Ovary (tissue), 9 donors: ENCODE measurements around the gene ISX. TPM values are rescaled to one million over a fixed set of nuclear protein-coding genes. Genes with fewer than 3 reads are reported as not detected.

Experiments used
- DNase-seq, 5 donors: peaks; one replicate each; pipeline ENCODE4 v3.0.0-alpha.2; 2019 to 2020
- H3K27ac ChIP-seq, 2 donors: fragments of 200-600 bp; one replicate each; pipeline versions ENCODE4 v1.5.1 to v1.8.0; 2019 to 2022
- H3K27me3 ChIP-seq: fragments of 200-600 bp; one replicate; pipeline ENCODE4 v1.8.0; 2022
- H3K36me3 ChIP-seq: fragments of 200-600 bp; sonication (generic); one replicate; pipeline ENCODE4 v1.5.1; 2019
- H3K4me1 ChIP-seq: one replicate; pipeline ENCODE4 v1.8.1; 2013; ENCODE audit warnings: mild to moderate bottlenecking, moderate library complexity; ENCODE audit not compliant: insufficient read depth
- H3K4me3 ChIP-seq: fragments of 200-600 bp; sonication (generic); one replicate; pipeline ENCODE4 v1.5.1; 2017
- H3K9me3 ChIP-seq, 2 donors: fragments of 200-600 bp in 1 of 2; sonication (generic) in 1 of 2; one replicate each; pipeline versions ENCODE4 v1.5.1 to v1.8.1; 2013 to 2019; ENCODE audit warnings: mild to moderate bottlenecking in 1 of 2, moderate library complexity in 1 of 2
- EP300 ChIP-seq: sonication (generic); formaldehyde crosslinking; IDR thresholded peaks from one replicate; pipeline ENCODE4 v1.6.1; 2017; ENCODE audit warnings: antibody characterized with exemption
- POLR2A ChIP-seq: fragments of 450-650 bp; IDR thresholded peaks from one replicate; pipeline ENCODE4 v1.6.1; 2017; ENCODE audit warnings: antibody characterized with exemption, mild to moderate bottlenecking, moderate library complexity
- WGBS, 3 donors: extraction: QIAGEN DNeasy Blood & Tissue Kit in 1 of 3; methylation state at CpG; one replicate each; pipeline versions ENCODE4 v1.1.5 to v1.1.7; 2013 to 2017; 5-methylcytosine and 5-hydroxymethylcytosine counted together
- intact Hi-C, 4 donors: fragments of 100-400 bp; cut with DNase I; formaldehyde crosslinking; loops; one replicate each; pipeline versions ENCODE4 v1.11.0 to v1.15.1; 2022 to 2023
- polyA plus RNA-seq, 2 donors: library from polyadenylated mRNA; stranded (reverse); fragments of 200-250 nt in 1 of 2; fragments of 350-450 nt in 1 of 2; fragmentation: Illumina TruSeq in 1 of 2; extraction: RNeasy Lipid Tissue Mini Kit (QIAGEN cat#74804) in 1 of 2; gene quantifications; one replicate each; pipeline ENCODE4 v1.2.3, GENCODE V29; 2013 to 2014
- total RNA-seq, 7 donors: library from RNA; depleted of rRNA in 2 of 7; stranded (reverse); fragments of >200 nt in 2 of 7; fragmentation: NEBNext Ultra II Directional in 3 of 7; extraction: Animal tissue kit (Norgen Biotek cat#: 25700) in 3 of 7; gene quantifications; one replicate each; pipeline versions ENCODE4 v1.1.0 to v1.2.4, GENCODE V29; 2016 to 2023
- TF ChIP-seq, protein P1 (sequence below), 3 donors: fragments of 450-650 bp in 2 of 3; fragments of 200-600 bp in 1 of 3; IDR thresholded peaks; one replicate each; pipeline versions ENCODE4 v1.5.1 to v1.8.0; 2016 to 2022; ENCODE audit warnings: antibody characterized with exemption in 3 of 3, mild to moderate bottlenecking in 1 of 3
- donor health status: DM: no; HTN: no; CAD: no; lungs with moderate emphysema.
- donor health status: DM: no; HTN: no; CAD: no.
- donor health status: Bipolar disorder and iron deficiency.
- donor health status: DM: yes; HTN: yes; CAD: no.
- donor health status: DM: no; HTN: no; CAD: no.
- donor health status: DM: yes; HTN: yes; CAD: no.

Gene ISX
- total and polyA plus RNA-seq, 9 donors, result 0.12 TPM; not detected in 8

DNA sequence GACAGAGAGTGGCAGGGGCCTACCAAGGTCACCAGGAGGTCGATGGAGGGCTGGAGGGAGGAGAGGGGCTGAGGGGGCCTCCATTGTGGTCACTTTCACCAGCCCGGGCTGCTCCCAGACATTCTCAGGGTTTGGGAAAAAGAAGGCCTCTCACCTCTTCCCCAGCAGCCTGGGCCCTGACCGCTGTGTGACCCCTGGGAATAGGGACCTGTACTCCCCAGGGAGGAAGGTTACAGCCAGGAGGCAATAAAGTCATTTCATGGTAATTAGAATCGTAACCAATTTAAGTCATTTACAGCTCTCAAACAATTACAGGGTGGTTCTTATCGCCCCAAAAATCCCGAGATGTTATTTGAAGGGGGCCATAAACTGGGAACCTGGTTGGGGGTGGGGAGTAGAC, 37.8 kb downstream of the ISX start:
- 39 to 41% (median 40%) methylated on average over 6 of the region's 6 CpGs for WGBS, 3 donors
- no peak for TF ChIP-seq EP300
- no peak for TF ChIP-seq POLR2A
- TF ChIP-seq, protein P1, sequence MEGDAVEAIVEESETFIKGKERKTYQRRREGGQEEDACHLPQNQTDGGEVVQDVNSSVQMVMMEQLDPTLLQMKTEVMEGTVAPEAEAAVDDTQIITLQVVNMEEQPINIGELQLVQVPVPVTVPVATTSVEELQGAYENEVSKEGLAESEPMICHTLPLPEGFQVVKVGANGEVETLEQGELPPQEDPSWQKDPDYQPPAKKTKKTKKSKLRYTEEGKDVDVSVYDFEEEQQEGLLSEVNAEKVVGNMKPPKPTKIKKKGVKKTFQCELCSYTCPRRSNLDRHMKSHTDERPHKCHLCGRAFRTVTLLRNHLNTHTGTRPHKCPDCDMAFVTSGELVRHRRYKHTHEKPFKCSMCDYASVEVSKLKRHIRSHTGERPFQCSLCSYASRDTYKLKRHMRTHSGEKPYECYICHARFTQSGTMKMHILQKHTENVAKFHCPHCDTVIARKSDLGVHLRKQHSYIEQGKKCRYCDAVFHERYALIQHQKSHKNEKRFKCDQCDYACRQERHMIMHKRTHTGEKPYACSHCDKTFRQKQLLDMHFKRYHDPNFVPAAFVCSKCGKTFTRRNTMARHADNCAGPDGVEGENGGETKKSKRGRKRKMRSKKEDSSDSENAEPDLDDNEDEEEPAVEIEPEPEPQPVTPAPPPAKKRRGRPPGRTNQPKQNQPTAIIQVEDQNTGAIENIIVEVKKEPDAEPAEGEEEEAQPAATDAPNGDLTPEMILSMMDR (IDR thresholded peaks at IDR 0.05), result no peak
- DNase-seq, result no peak
- Histone ChIP-seq H3K27me3 (no peaks in the 10 kb centered on the region), H3K36me3 (no peaks in the 10 kb centered on the region), H3K27ac (no peak overlapping the region), H3K4me3 (no peak overlapping the region), H3K4me1 (no peaks in the 10 kb centered on the region), H3K9me3 (no peaks in the 10 kb centered on the region)
- intact Hi-C loops, result no loop called here

DNA sequence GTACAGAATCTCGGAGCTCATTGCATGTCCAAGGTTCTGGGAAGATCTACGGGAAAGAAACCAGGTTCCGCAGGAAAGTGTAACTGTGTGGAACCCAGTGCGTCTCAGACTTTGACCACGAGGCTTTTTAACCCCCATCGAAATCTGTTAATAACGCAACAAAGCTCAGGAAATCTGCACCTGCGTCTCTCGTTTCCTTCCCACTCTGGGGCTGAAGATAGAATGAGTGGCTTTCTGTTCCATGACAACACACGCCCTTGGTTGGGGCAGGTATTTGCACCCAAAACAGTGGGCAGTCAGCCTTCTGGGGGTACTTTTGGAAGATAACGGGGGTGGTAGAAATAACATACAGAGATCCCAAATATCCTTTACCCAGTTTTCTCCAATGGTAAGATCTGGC, 38.5 kb downstream of the ISX start:
- TF ChIP-seq, protein P1 (IDR thresholded peaks at IDR 0.05), result no peak
- TF ChIP-seq EP300 (no peak), POLR2A (no peak)
- Histone ChIP-seq H3K27me3 (no peaks in the 10 kb centered on the region), H3K4me3 (no peak overlapping the region), H3K27ac (no peak overlapping the region), H3K4me1 (no peaks in the 10 kb centered on the region), H3K36me3 (no peaks in the 10 kb centered on the region), H3K9me3 (no peaks in the 10 kb centered on the region)
- intact Hi-C loops, result no loop called here
- WGBS, 3 donors, result 85 to 89% (median 89%) methylated on average over 11 of the region's 11 CpGs
- DNase-seq, result no peak

DNA sequence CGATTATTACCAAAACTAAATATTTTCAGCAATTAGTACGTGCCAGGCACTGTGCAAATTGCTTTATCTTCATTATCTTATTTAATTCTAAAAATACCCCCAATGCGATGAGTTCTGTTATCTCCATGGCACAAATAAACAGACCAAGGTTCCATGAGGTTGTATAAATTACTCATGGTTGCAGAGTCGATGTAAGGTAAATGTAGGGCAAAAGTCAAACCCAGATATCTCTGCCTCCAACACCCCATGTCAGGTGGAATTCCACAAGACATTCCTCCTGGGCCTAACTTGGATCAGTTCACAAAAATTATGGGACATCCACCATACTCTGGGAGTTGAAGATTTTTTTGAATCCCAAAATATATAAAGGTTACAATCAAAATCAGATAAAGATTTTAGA, 43.7 kb downstream of the ISX start:
- 34 to 57% (median 50%) methylated on average over 4 of the region's 4 CpGs for WGBS, 3 donors
- Histone ChIP-seq H3K27me3 (no peaks in the 10 kb centered on the region), H3K36me3 (no peaks in the 10 kb centered on the region), H3K27ac (no peak overlapping the region), H3K4me3 (no peak overlapping the region), H3K9me3 (no peaks in the 10 kb centered on the region), H3K4me1 (no peaks in the 10 kb centered on the region)
- TF ChIP-seq EP300 (no peak), POLR2A (no peak)
- TF ChIP-seq, protein P1 (IDR thresholded peaks at IDR 0.05), result no peak
- intact Hi-C loops, result no loop called here
- no peak for DNase-seq

DNA sequence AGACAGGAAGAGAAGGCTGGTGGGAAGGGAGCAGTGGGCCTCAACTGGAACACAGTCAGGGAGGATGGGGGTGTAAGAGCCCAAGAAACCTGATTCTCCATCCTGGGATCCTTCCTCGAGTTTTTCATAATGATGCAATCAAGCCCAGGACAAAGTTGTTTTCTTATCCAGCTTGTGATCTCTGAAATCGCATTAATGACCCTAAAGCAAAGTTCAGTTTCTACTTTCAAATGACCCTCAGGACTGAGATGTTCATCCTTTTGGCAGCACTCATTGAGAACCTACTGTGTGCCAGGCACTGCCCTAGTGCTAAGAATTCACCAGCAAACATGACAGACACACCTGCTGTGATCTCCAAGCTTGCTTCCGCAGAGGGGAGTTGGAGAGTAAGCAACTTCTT, 45.3 kb downstream of the ISX start:
- Histone ChIP-seq H3K36me3 (no peaks in the 10 kb centered on the region), H3K9me3 (no peaks in the 10 kb centered on the region), H3K4me3 (no peak overlapping the region), H3K27ac (no peak overlapping the region), H3K4me1 (no peaks in the 10 kb centered on the region), H3K27me3 (no peaks in the 10 kb centered on the region)
- TF ChIP-seq EP300 (no peak), POLR2A (no peak)
- TF ChIP-seq, protein P1 (IDR thresholded peaks at IDR 0.05), result no peak
- WGBS, 3 donors, result 70 to 75% (median 72%) methylated on average over 3 of the region's 3 CpGs
- DNase-seq, result no peak
- intact Hi-C loops, result no loop called here

GRCh38 chr22:35113341-35113740, 47.4 kb downstream of the ISX start:
- 83 to 87% (median 84%) methylated on average over 10 of the region's 10 CpGs for WGBS, 3 donors
- Histone ChIP-seq H3K36me3 (no peaks in the 10 kb centered on the region), H3K27ac (no peak overlapping the region), H3K4me3 (no peak overlapping the region), H3K4me1 (no peaks in the 10 kb centered on the region), H3K9me3 (no peaks in the 10 kb centered on the region), H3K27me3 (no peaks in the 10 kb centered on the region)
- no peak for DNase-seq
- intact Hi-C loops, result no loop called here
- TF ChIP-seq POLR2A, result no peak
- no peak for TF ChIP-seq EP300
- TF ChIP-seq, protein P1 (IDR thresholded peaks at IDR 0.05), result no peak
